GM15510 (cell line): ENCODE data around the gene TUSC2.

Experiments used
- POLR2A ChIP-seq: IDR thresholded peaks from 3 replicates; pipeline ENCODE4 v1.6.1; 2011; ENCODE audit warnings: borderline replicate concordance; ENCODE audit not compliant: insufficient read length; ENCODE audit errors: extremely low read depth

Gene TUSC2

DNA sequence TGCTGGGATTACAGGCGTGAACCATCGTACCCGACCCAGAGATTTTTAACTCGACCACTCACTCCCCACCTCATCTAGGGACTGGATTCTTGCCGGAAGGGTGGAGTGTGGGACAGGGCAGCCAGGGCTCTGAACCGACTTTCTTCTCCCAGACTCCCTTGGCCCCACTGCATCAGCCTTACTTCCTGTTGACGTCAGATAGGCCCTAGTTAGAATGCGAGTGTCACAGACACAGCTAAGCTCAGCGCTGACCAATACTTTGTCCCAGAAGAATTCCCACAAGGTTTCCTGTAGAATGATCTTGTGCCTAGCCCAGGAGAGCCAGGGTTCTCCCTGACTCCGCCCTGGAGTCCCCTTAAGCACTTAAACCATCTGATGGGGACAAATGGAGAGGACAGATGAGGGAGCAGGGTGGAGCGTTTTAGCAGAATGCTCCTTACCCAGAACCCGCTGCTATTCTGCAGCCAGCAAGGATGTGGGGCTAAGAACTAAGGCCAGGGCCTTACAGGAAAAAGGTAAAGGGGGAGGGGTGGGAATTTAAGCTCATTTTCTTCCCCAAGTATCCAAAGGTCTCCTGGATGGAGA, 5.8 kb upstream of the TUSC2 start:
- no peak for TF ChIP-seq POLR2A

DNA sequence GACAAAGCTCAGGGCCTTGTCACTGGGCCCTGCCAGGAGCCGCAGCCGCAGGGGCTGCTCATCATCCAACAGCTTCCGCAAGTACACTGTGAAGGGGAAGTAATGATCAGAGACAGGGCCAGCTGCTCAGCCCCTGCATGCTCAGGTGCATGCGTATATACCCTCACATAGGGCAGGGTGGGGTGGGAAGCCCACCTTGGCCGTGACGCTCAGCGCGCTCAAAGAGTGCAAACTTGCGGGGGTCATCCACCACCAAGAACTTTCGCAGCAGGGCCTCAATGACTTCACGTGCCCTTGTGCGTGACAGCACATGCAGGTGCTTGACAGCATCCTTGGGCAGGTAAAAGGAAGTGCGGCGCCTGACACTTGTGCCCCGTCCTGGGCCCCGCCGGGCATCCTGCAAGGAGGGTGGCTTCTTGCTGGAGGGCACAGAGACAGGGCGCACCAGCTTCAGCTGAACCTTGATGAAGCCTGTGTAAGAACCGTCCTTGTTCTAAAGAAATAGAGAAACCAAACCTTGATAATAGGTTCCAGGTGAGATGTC, 3.4 kb upstream of the TUSC2 start:
- no peak for TF ChIP-seq POLR2A

GRCh38 chr3:50330330-50330729, 2.3 kb upstream of the TUSC2 start:
- TF ChIP-seq POLR2A = no peak

DNA sequence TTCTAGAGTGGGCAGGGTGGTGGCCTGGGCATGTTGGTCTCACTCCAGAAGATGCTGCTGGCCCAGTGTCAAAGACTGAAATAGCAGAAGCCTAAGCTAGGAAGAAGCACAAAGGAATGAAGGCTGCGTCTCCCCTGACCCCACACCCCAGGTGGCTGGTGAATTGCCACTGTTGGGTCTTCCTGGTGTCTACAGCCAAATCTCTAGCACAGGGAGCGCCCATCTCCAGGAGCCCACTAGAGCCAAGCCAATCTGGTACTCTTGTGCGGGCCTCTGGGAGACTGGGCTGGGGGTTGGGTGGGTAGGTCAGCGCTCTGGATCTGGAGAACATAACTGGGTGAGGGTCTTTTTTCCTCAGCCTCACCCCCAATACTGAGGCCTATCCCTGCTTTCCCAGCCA, 894 bp downstream of the TUSC2 start:
- no peak for TF ChIP-seq POLR2A

GRCh38 chr3:50326182-50326541, 1.9 kb downstream of the TUSC2 start:
- no peak for TF ChIP-seq POLR2A

GRCh38 chr3:50325497-50326181, 2.4 kb downstream of the TUSC2 start:
- no peak for TF ChIP-seq POLR2A

DNA sequence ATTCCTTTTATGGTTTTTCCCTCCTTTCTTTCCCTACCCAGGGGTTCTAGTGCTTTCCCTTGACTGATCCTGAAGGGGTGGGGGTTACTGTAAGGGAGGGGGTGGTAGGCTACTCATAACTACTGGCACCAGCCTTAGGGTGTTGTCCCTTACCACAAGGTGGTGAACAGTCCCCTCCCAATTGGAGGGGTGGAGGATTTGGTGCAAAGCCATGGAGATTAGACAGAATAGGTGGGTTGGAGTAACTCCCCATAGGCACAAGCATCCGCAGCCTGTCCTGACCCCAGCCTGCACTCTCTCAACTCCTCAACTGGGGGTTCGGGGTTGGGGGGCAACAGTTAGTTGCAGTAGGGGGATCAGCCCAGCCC, 2.9 kb downstream of the TUSC2 start:
- TF ChIP-seq POLR2A = no peak

- no peak for TF ChIP-seq POLR2A
These were observed 3.5 kb downstream of the TUSC2 start for GRCh38 chr3:50324351-50325112.

DNA sequence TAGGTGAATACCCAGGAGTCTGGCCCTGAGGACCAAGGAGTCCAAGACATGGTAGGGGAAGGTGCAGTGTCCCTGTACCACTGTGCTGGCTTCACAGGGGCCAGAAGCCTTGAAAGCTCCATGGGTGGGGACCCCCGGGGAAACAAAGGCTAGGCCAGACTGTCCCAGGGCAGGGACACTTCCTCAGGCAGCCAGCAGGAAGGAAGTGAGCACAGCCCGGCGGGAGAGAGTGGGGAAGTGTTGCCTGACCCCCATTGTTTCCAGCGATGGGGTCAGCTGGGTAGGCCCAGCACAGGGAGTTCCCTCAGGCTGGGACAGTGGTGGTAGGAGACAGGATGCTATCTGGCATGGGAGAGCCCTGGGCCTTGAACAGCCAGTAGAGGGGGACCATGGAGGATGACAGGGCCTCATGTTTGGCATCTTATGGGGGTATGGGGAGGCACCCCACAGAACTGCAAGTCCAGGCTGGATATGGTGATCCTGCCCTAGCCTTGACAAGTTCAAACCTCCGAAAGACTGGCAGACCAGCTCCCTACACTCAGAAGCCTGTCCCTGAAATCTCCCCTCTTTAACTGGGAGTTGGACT, 4.3 kb downstream of the TUSC2 start:
- TF ChIP-seq POLR2A = no peak

GRCh38 chr3:50323092-50323600, 4.9 kb downstream of the TUSC2 start:
- TF ChIP-seq POLR2A = no peak

GRCh38 chr3:50322386-50323091, 5.5 kb downstream of the TUSC2 start, which contains the start of gene HYAL2:
Gene HYAL2 (minus strand): TSS chr3:50322745. CDS start chr3:50320489, 2,256 bp downstream.
- no peak for TF ChIP-seq POLR2A

- TF ChIP-seq POLR2A = no peak
These were observed 6.0 kb downstream of the TUSC2 start for GRCh38 chr3:50322115-50322385.

DNA sequence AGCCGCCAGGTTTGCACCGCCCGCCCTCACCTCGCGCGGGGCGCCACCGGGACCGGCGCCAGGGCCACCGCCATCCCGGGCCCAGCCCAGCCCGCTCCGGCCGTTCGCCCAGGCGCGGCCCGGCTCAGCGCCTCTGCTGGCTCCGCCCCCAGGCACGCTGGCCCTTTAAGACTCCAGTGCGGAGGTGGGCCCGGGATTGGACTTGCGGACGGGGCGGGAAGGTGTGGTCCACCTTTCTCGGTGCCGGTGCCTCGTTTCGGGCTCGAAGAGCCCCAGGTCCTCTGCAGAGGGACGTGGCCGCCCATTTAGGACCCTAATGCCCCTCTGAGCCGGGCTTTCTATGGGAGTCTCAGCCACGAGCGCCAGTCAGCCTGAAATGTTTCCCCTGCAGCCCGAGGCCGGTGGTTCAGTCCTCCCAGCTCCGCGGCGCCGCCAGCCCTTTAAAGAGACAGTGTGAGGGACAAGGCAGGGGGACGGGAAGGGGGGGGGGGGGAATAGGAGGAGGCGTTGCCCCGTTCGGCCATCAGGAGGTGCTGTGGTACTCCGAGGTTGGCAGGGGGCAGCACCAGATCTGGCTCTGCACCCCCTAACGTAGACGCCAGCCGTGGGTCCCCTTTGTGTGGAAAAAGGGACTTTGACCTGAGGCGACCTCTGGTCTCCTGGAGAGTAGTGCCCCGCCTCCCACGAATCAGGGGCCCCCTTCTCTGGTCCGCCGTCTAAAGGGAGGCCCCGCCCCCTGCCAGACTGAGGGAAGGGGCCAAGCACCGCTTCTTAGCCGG, 6.5 kb downstream of the TUSC2 start:
- TF ChIP-seq POLR2A = peak; percentile 72

DNA sequence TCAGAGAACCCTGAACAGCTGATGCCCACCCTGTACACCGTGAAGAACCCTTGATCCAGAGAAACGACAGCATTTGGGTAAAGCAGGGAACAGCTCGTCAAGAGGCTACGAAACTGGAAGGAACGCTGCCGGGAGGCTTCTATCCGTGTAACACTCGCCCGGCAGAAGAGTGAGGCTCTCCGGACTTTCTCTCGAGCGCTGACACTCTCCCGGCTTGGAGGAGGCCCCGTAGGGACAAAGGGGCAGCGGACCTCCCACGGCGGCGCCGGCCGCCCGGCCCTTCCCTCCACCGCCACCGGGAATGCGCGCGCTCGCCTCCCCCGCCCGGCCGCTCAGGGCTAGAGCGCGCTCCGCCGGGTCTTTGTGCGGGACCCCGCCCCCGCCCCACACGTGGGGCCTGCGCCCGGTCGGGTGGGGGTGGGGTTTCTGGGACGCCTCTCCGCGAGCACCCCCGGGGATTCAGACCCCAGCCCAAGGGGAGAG, 7.1 kb downstream of the TUSC2 start:
- TF ChIP-seq POLR2A = no peak
